Memory B cell (primary cell): ENCODE results near the gene SMPD1.

Experiments used
- ATAC-seq: fragments of 150-1000 bp; cut with Tn5 transposase; 2 replicates; pipeline ENCODE4 v1.10.0; 2021; ENCODE audit warnings: low read depth, mild to moderate bottlenecking, moderate library complexity
- DNase-seq, 2 donors: peaks; one replicate each; pipeline ENCODE4 v3.0.0; 2022; ENCODE audit warnings: low spot score in 2 of 2
- H3K27ac Mint-ChIP-seq: one replicate; pipeline ENCODE4 v1.8.0; 2022; ENCODE audit warnings: mild to moderate bottlenecking, moderate library complexity, mixed read lengths
- H3K27me3 Mint-ChIP-seq: one replicate; pipeline ENCODE4 v1.8.0; 2022; ENCODE audit warnings: mixed read lengths
- H3K36me3 Mint-ChIP-seq: one replicate; pipeline ENCODE4 v1.8.0; 2022; ENCODE audit warnings: mild to moderate bottlenecking, mixed read lengths
- H3K4me1 Mint-ChIP-seq: one replicate; pipeline ENCODE4 v1.8.0; 2022; ENCODE audit warnings: mixed read lengths
- H3K4me3 Mint-ChIP-seq: one replicate; pipeline ENCODE4 v1.8.0; 2022; ENCODE audit warnings: mild to moderate bottlenecking, moderate library complexity, mixed read lengths
- H3K9me3 Mint-ChIP-seq: one replicate; pipeline ENCODE4 v1.8.0; 2022; ENCODE audit warnings: mixed read lengths

SMPD1 gene

GRCh38 chr11:6414874-6415328 is 24.6 kb downstream of the SMPD1 start:
- H3K27me3 Mint-ChIP-seq: no peaks in the 10 kb centered on the region
- no peak for DNase-seq
- H3K9me3 Mint-ChIP-seq: no peaks in the 10 kb centered on the region
- no peak for ATAC-seq
- peaks cover 8% of the 10 kb centered on the region for H3K4me1 Mint-ChIP-seq
- no peak overlapping the region for H3K27ac Mint-ChIP-seq
- peaks cover 4% of the 10 kb centered on the region for H3K36me3 Mint-ChIP-seq
- no peak overlapping the region for H3K4me3 Mint-ChIP-seq

GRCh38 chr11:6415797-6416196 is 25.5 kb downstream of the SMPD1 start:
- Mint-ChIP-seq H3K4me1 (peaks cover 8% of the 10 kb centered on the region), H3K27me3 (peaks cover under 1% of the 10 kb centered on the region), H3K36me3 (peaks cover 3% of the 10 kb centered on the region), H3K4me3 (no peak overlapping the region), H3K27ac (no peak overlapping the region), H3K9me3 (no peaks in the 10 kb centered on the region)
- ATAC-seq (no peak), DNase-seq (no peak)

DNA sequence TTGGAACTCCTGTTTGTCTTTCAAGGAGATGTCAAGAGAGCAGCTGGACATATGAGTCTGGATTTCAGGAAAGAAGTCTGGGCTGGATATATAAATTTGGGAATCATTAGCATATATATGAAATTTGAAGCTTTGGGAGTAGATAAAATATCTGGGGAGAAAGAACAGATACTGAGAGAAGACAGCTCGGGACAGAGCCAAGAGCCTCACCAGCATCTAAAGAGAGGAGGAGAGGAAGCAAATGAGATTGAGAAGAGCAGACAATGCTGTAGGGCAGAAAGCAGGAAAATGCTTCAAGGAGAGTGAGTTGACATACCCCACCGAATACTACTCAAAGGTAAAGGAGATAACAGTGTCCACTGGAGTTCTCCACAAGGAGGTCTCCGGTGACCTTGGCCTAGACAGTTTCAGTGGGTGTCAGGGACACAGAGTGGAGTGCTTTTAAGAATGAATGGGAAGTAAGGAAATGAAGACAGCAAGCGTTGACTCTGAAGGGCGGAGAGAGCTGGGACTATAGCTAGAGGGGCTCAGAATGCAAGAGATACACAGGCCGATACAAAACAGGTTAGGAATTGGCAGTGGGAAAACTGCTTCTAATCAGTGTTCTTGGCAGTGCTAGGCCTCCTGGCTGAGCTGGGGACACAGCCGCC is 27.8 kb downstream of the SMPD1 start:
- no peak for ATAC-seq
- Mint-ChIP-seq H3K27ac (no peak overlapping the region), H3K4me3 (no peak overlapping the region), H3K4me1 (peaks cover 5% of the 10 kb centered on the region), H3K36me3 (peaks cover 3% of the 10 kb centered on the region), H3K27me3 (peaks cover 10% of the 10 kb centered on the region), H3K9me3 (no peaks in the 10 kb centered on the region)
- no peak for DNase-seq

DNA sequence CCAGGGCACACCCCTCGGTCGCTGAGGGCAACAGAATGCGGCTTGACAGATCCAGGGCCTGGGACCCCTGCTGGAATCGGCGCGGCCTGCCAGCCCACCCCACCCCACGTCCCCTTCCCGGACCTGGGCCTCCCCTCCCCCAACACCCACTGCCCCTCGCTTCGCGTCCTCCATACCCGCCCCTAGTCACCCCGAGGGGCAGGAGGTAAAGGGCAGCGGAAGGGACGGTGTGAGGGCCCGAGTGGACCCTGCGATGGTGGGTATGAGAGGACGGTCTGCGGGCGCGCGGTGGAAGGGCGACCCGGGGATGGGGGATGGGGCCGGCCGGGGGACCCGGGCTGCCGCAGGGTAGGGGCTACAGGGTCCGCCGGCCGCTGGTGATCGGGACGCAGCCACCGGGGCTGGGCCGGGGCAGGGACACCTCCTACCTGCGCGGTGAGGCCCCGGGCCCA is 28.3 kb downstream of the SMPD1 start:
- H3K9me3 Mint-ChIP-seq: no peaks in the 10 kb centered on the region
- no peak overlapping the region for H3K4me3 Mint-ChIP-seq
- ATAC-seq (no peak), DNase-seq (no peak)
- peaks cover 12% of the 10 kb centered on the region for H3K27me3 Mint-ChIP-seq
- H3K27ac Mint-ChIP-seq: no peak overlapping the region
- H3K36me3 Mint-ChIP-seq: peaks cover 2% of the 10 kb centered on the region
- H3K4me1 Mint-ChIP-seq: peaks cover 2% of the 10 kb centered on the region

GRCh38 chr11:6419009-6419631 is 28.8 kb downstream of the SMPD1 start, which contains the start of gene APBB1:
APBB1 (minus strand) TSS chr11:6419094; CDS start chr11:6411347, 7,747 bp downstream.
- Mint-ChIP-seq H3K9me3 (no peaks in the 10 kb centered on the region), H3K4me3 (peak within 1 kb of the TSS; percentile 79), H3K27ac (peak within 1 kb of the TSS; percentile 15), H3K27me3 (peaks cover 15% of the 10 kb centered on the region), H3K36me3 (peaks cover 2% of the 10 kb centered on the region), H3K4me1 (peaks cover 2% of the 10 kb centered on the region)
- ATAC-seq (peak; percentile 82), DNase-seq (peak; percentile 67 to 74)

DNA sequence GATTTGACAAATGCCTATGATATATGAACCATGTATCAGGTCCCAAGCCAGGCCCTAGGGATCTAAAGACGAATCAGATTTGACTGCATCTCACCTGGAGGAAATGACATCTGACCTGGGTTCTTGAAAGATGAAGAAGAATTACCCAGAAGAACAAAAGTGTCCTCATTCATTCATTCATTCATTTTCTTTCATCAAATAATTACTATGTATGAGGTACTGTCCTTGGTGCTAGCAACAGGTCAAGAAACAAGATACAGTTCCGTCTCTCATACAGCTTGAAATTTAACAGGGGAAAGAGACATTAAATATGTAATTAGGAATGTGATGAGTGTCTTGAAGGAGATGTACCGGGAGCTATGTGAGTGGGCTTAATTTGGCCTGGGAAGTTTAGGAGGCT is 30.4 kb downstream of the SMPD1 start:
- Mint-ChIP-seq H3K4me1 (peaks cover 2% of the 10 kb centered on the region), H3K4me3 (no peak overlapping the region), H3K27me3 (peaks cover 17% of the 10 kb centered on the region), H3K36me3 (peaks cover 2% of the 10 kb centered on the region), H3K9me3 (no peaks in the 10 kb centered on the region), H3K27ac (no peak overlapping the region)
- no peak for ATAC-seq
- no peak for DNase-seq

GRCh38 chr11:6427516-6427915 is 37.2 kb downstream of the SMPD1 start:
- no peaks in the 10 kb centered on the region for H3K36me3 Mint-ChIP-seq
- H3K4me1 Mint-ChIP-seq: no peaks in the 10 kb centered on the region
- DNase-seq: no peak
- no peaks in the 10 kb centered on the region for H3K9me3 Mint-ChIP-seq
- peaks cover 9% of the 10 kb centered on the region for H3K27me3 Mint-ChIP-seq
- no peak overlapping the region for H3K27ac Mint-ChIP-seq
- H3K4me3 Mint-ChIP-seq: no peak overlapping the region
- ATAC-seq: no peak

DNA sequence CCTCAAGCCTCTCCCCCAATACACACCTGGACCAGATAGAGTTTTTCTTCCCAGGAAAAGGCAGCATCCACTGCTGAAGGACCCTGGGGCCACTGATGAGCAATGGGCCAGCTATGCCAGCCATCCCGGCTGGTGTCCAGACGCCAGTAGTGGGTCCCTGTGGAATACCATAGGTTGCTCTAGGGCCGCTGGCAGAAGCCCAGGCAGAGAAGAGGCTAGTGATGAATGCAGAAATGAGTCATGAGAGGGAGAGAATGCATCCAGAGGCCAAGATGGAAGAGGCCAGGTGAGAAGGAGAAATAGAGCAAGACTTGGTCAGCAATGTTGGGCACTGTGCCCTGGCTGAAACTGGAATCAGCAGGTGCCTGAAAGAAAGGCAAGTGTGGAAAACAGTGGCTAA is 41.6 kb downstream of the SMPD1 start:
- peaks cover 2% of the 10 kb centered on the region for H3K4me1 Mint-ChIP-seq
- no peaks in the 10 kb centered on the region for H3K9me3 Mint-ChIP-seq
- peaks cover 7% of the 10 kb centered on the region for H3K27me3 Mint-ChIP-seq
- no peaks in the 10 kb centered on the region for H3K36me3 Mint-ChIP-seq
- no peak for ATAC-seq
- no peak for DNase-seq
- no peak overlapping the region for H3K4me3 Mint-ChIP-seq
- no peak overlapping the region for H3K27ac Mint-ChIP-seq

DNA sequence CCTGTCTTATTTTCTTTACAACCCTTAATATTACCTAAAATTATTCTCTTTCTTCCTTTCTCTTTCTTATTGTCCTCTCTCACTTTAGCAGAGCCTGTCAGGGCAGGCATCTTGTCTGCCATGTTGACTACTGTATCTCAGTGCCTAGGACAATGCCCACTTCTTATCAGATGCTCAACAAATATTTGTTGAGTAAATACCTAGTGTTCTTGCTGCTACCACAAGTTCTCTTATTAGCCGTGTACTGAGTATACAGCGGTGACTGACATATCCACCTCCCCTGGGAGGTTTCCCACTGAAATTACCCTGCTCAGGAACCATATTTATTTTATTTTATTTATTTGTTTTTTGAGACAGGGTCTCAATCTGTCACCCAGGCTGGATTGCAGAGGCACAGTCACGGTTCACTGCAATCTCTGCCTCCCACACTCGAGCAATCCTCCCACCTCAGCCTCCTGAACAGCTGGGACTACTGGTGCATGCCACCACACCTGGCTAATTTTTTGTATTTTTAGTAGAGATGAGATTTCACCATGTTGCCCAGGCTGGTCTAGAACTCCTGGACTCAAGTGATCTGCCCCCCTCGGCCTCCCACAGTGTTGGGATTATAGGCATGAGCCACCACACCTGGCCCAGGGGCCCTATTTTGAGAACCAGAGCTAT is 43.9 kb downstream of the SMPD1 start:
- Mint-ChIP-seq H3K27ac (no peak overlapping the region), H3K9me3 (no peaks in the 10 kb centered on the region), H3K27me3 (peaks cover 7% of the 10 kb centered on the region), H3K4me3 (no peak overlapping the region), H3K36me3 (no peaks in the 10 kb centered on the region), H3K4me1 (peaks cover 2% of the 10 kb centered on the region)
- no peak for DNase-seq
- no peak for ATAC-seq

DNA sequence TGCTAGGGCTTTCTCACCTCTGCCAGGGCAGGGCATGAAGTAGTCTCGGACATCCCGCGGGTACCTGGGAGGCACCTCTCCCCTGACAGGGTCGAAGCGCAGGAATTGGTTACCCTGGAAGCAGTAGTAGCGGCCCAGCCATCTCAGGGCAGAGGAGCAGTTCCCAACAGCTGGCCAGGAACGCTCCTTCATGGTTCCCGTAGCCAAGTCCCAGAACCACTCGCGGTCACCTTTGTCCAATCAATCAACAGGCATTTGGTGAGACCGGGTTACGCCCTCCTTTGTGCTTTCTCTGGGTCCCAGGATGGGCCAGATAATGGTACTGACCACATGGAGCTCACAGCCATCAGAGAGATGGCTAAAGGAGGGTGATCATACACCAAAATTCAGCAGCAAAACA is 47.1 kb downstream of the SMPD1 start:
- Mint-ChIP-seq H3K27ac (no peak overlapping the region), H3K27me3 (peaks cover 7% of the 10 kb centered on the region), H3K9me3 (no peaks in the 10 kb centered on the region), H3K4me3 (no peak overlapping the region), H3K36me3 (no peaks in the 10 kb centered on the region), H3K4me1 (peaks cover 2% of the 10 kb centered on the region)
- ATAC-seq: no peak
- DNase-seq: no peak

DNA sequence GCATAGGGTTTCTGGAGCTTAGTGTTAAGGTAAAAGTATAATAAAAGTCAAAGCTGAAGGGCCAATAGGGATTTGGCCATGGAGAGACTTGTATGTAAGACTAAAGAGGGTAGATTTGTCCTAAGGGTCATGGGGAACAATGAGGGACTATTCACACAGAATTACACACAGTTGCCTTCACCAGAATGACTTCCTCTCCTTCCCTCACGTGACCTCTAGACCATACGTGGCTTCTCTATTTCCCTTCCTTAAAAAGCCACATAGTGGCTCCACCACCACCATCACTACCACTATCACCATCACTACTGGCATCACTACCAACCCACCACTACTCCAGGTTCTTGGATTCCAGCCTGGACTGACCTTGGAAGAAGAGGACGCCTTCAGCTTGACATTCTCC is 47.7 kb downstream of the SMPD1 start:
- Mint-ChIP-seq H3K4me3 (no peak overlapping the region), H3K9me3 (no peaks in the 10 kb centered on the region), H3K27me3 (peaks cover 6% of the 10 kb centered on the region), H3K27ac (no peak overlapping the region), H3K36me3 (no peaks in the 10 kb centered on the region), H3K4me1 (peaks cover 2% of the 10 kb centered on the region)
- ATAC-seq (peak; percentile 68), DNase-seq (no peak)

DNA sequence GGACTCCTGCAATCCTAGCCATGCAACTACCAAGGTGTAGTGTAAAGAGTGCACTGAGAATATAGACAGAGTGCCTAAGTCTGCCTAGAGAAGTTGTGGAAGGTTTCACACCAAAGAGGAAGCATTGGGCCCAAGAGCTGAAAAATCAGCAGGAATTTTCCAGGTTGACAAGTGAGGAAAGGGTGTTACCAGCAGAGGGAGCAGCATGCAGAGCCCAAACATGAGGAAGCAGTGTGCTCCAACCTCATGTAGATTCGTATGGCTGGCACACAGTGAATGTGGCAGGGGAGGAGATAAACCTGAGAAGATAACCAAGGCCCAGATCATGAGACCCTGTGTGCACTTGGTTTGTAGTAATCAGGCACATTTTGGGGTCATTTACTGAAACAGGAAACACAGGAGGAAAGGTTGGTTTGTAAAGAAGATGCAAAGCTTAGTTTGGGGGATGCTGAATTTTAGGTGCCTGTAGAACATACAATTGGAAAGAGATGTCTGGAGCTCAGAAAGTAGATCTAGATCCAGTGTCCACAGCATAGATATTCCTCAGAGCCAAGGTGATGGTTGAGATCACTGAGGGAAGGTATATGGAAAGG is 48.8 kb downstream of the SMPD1 start:
- ATAC-seq (peak; percentile 31), DNase-seq (no peak)
- no peak overlapping the region for H3K4me3 Mint-ChIP-seq
- no peaks in the 10 kb centered on the region for H3K9me3 Mint-ChIP-seq
- peaks cover 4% of the 10 kb centered on the region for H3K27me3 Mint-ChIP-seq
- no peaks in the 10 kb centered on the region for H3K36me3 Mint-ChIP-seq
- H3K4me1 Mint-ChIP-seq: peaks cover 2% of the 10 kb centered on the region
- H3K27ac Mint-ChIP-seq: no peak overlapping the region

DNA sequence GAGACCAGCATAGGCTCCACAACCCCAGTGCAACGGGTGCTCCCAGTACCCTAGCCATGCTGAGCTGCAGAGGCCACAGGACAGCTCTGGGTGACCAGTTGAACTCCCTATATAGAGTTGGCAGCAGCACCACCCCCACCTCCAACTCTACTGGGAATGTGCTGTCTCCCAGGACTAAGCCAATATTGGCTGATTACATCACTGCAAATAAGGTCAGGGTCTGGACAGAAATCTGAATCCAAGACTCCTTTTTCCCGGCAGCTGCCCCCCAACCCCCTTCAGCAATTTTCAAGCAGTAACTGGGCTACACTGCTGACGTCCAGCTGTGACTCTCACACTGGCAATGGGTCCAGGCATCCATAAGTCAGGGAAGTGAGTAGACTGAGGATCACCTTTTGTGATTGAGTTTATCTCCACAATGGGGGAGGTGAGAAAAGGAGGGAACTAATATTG is 50.7 kb downstream of the SMPD1 start, which contains the start of gene HPX:
TSS of gene HPX (minus strand) at position 82 of the 453 bp plus-strand sequence. CDS start at position 58, 24 bp downstream.
- peaks cover under 1% of the 10 kb centered on the region for H3K4me1 Mint-ChIP-seq
- H3K27me3 Mint-ChIP-seq: peaks cover under 1% of the 10 kb centered on the region
- DNase-seq (no peak), ATAC-seq (no peak)
- H3K27ac Mint-ChIP-seq: no peak within 1 kb of the TSS
- no peak within 1 kb of the TSS for H3K4me3 Mint-ChIP-seq
- no peaks in the 10 kb centered on the region for H3K9me3 Mint-ChIP-seq
- H3K36me3 Mint-ChIP-seq: no peaks in the 10 kb centered on the region

- peaks cover 3% of the 10 kb centered on the region for H3K27me3 Mint-ChIP-seq
- no peaks in the 10 kb centered on the region for H3K9me3 Mint-ChIP-seq
- H3K4me3 Mint-ChIP-seq: no peak overlapping the region
- DNase-seq (no peak), ATAC-seq (no peak)
- no peaks in the 10 kb centered on the region for H3K4me1 Mint-ChIP-seq
- H3K36me3 Mint-ChIP-seq: no peaks in the 10 kb centered on the region
- H3K27ac Mint-ChIP-seq: no peak overlapping the region
These were observed 52.2 kb downstream of the SMPD1 start for GRCh38 chr11:6442441-6442840.
